HG03457 (cell line): ENCODE data around the gene TBL1XR1.

ENCODE experiments used
- ATAC-seq: cut with Tn5 transposase; IDR thresholded peaks from one replicate; pipeline ENCODE4 v1.9.1; 2021; ENCODE audit warnings: moderate number of reproducible peaks; ENCODE audit not compliant: unreplicated experiment

The TBL1XR1 gene

DNA sequence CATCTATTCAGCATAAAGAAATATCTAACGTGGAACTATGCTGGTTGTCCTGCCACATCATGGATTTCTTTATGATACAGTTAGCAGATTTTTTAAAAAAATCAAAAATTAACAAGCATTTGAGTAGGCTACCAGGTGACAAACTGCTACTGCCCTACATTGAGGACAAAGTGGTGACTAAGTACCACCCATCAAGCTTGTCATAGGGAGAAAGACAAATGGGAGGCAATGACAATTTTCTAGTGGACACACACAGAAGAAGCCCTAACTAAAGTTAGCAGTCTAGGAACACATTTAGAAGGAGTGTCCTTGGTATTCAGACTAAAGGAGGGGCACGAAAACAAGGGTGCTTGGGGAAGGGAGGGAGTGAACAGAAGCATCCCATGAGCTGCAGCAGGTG, 131.2 kb downstream of the TBL1XR1 start:
- no peak for ATAC-seq

DNA sequence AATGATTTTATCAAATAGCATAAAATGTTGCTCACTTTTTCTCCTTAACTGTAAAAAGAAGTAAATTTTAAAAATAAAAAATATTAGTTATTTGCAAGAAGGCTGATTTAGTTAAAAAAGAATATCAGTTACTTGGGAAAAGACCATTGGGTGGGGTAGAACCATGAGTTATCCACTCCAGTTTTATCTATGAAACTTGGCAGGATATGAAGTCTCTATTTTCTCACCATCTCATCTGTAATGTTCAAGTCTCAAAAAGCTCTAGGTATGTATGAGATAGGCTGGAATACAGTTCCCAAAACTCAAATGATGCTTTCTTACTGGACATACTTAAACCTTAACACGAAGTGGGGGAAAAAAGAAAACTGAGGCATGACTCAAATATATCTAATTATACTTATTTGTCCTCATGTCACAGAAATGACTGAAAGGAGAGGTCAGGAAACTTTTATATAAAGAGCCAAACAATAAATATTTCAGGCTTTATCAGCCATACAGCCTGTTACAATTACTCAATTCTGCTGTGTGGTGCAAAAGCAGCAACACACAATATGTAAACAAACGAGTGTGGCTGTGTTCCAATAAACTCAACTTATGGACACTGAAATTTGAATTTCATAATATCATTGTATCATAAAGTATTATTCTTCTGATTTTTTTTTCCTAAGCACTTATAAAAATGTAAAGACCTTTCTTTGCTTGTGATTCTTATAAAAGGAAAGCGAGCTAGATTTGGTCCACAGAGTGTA, 131.8 kb downstream of the TBL1XR1 start:
- no peak for ATAC-seq

DNA sequence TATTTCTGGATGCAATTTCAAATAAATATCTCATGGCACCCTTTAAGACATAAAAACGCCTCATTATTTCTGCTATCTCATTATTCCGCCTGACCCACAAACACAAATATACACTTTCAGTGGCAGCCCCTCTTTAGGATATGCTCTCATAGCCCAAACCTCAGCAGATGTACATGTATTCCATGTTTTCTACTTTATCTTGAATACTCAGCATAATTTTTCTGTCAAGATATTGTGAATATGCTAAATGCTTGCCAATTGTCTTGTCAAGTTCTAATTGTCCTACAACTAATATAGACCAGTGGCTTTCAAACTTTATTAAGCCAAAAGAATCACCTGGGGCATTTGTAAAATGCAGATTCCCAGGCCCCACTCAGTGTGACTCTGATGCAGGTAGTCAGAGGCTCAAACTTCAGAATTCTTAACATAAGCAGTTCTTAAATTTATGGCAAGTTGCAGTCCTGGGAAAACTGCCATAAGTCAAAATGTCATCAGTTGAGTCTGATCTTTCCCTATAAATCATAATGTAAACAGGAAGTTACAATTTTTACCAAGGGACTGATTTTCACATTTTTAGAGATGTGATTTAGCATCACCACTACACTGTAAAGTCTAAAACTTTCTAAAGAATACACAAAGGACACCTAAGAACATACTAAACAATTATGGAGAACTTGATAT, 135.1 kb downstream of the TBL1XR1 start:
- ATAC-seq: no peak

DNA sequence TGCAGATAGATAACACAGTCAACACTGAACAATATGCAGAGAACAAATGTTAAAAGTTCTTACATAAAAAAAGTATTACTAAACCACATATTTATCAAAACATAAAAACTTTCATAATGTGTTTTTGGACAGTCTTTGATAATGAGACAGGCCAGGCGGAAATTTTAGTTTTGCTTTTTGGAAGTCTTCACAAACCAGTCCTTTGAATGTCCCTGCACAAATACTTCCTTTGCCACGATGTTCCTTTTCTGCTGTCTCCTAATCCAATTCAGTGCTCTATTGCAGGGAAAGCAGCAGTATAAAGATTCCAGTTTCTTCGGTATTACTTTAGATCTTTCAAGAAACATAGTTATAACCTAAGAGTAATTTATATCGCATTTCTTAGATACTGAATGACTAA, 135.9 kb downstream of the TBL1XR1 start:
- no peak for ATAC-seq

DNA sequence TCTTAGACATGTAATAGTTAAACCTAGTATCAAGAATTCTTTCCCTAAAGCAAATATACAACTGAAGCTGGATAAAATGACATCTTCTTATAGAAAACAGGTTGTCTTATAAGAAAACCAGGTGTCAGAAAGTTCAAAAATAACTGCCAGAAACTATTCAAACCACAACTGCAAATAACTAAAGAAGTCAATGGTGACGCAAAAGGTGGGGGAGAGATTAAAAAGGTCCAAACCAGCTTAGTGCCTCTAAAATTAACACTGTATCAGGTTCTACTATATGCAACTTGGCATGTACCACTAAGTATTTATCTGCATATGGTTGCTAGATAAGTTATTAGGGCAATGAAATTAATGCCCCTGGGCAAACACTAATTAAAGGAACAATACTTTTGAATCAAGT, 136.8 kb downstream of the TBL1XR1 start:
- no peak for ATAC-seq

DNA sequence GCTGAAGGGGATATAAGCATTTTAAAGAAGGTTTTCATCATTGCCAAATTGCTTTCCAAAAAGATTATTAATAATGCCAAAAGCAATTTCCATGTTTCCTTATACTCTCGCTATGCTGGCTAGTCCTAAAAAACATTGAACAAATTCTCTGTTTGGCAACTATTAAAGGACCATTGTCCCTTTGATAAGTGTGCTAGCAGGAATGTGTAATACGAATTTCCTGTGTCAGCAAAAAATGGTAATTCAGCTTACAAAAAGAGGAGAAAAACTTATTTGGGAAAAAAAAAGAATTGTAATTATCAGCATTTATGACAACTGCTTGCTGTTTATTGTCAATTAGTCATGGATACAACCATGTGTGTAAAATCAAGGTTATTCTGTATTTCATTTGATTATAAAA, 138.6 kb downstream of the TBL1XR1 start:
- no peak for ATAC-seq

DNA sequence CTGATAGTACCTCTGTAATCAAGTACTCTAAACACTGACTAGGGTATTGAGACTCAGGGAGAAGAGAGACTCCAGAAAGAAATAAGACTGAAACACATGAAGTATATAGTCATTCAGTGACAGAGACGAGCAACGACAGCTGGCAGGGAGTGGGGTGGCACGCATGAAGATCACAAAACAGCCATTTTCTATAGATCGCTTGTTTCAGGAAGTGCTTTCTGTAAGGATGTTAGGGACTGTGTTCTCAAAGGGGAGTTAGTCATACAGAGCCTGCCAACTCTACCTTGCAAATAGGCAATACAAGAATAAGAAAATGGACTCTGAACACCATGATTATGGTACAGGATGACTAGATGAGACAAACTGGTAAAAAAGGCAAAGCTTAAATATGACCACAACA, 139.5 kb downstream of the TBL1XR1 start:
- ATAC-seq: peak; percentile 92

DNA sequence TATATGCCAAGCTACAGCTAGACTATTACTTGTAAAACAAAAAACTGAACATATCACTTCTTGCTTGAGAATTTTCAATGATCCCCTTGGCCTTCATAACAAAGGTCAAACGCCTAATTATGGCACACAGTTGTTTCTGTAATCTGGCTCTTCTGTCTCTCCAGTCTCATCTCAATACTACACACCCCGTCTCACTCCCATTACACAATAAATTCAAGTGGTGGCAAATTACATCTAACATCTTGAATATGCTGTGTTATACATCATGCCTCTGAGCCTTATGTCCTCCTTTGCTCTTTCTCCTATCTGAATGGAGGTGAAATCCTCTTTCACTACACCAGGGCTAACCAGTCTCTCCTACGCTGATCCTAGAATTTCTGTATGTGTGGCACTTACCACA, 140.4 kb downstream of the TBL1XR1 start:
- ATAC-seq: no peak

DNA sequence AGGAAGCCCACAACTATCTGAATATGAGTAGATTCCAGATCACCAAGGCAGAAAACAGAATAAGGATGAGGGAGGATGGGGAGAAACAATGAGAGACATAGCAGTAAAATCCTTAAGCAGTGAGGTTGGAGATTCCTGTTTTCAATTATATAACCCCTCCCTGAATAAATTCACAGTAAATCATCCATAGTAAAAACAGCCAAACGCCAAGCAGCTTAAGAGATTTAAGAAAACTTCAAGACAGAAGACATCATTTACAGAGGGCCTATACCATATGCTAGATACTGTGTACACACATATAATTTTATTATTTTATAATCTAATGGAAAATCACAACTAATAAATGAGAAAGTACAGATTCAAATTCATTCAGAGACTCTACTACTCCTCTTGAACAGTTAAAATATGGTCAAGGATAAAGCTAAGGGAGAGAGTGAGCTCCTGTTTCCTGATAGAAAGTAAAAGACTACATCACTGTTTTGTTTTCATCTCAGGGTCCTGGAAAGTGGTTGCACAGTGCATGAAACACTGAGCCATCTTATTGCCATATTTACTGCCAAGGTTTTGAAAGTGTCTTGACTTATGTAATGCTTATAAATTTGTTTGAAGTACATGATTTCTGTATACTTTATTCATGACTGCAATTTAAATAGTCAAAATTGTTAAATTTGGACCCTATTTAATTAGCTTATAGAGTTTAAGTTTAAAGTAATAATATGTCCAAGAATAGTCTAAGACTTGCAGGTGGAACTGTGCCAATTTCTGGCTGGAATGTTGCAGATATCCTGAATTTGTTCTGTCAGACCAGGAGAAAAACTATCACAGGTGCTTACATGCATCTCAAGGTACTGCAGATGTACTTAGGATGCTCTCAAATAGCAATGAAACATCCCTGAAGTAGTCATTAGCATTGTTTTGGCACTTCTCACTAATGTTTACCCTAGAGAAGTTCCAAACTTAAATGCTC, 141.4 kb downstream of the TBL1XR1 start:
- no peak for ATAC-seq

DNA sequence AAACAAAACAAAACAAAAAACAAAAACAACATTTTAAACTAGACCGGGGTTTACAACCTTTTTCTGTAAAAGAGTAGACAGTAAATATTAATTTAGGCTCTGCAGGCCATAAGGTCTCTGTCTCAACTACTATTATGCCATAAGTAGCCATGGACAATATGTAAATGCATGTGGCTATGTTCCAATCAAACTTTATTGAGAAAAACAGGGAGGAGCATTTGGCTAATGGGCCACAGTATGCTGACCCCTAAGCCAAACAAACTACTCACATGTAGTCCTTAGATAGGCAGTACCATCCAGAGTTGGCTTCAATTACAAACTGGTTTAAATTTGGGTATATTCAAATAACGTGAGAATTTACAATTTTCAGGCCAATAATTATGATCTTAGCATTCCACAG, 144.2 kb downstream of the TBL1XR1 start:
- no peak for ATAC-seq

DNA sequence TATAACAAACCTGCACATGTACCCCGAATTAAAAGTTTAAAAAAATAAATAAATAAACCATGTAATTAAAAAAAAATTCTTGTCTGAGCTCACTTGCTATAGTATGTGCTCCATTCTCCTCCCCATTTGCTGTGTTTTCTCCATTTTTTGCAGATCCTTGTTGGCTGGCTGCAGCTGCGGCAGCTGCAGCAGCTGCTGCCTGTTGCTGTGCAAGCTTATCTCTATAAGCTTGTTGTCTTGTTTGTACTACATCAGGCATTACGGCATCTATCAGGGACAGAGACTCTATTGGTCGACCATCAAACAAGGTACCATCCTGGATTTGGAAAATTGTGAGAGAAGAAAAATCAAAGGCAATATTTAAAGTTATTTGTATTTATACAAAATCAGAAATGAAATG, 145.9 kb downstream of the TBL1XR1 start:
- ATAC-seq: no peak

DNA sequence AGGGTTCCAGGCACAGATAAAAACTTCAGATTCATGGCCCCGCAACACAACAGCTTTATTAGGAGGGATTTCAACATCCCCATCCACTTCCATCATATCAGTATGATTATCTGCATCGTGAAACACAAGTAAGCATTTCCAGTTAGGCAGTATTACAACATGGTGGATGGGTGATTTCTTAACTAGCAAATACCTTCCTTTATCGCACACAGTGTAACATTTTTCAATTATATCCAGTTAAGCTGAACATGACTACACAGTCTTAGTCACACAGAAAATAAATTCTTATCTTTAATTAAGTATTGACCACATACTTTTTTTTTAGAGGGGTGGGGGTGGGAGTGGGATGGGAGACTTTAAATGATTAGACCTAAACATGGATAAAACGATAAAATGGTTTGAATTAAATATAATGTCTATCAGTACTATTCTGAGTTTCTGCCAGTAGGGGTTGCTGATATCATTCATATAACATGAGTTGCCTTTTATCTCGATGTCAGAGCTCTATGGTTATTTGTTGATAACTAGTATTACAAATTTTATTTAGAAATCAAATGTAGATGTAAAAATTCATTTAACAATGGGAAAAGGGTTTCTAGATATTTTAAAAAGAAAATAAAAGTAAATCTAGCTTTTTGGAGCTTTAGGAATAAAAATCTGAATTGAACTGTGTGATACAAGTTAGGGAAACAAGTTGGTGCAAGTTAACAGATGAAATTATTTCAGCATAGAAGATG, 146.6 kb downstream of the TBL1XR1 start:
- no peak for ATAC-seq

DNA sequence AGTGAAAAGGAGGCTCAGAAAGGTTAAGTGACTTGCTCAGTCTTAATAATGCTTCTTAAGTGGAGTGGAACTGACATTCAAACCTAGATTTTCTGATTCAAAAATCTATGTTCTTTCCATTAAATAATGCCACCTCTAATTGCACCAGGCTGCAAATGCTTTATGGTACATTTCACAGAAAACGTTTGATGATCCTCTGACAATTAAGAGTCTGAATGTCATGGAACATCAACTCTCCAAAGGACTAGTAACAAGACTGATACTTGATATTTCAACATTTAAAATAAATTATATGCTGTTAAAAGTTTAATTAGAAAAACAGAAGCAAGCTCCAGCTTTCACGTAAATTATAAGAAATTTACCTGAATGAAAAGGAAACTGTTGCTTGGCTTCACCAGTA, 151.5 kb downstream of the TBL1XR1 start:
- ATAC-seq: no peak

DNA sequence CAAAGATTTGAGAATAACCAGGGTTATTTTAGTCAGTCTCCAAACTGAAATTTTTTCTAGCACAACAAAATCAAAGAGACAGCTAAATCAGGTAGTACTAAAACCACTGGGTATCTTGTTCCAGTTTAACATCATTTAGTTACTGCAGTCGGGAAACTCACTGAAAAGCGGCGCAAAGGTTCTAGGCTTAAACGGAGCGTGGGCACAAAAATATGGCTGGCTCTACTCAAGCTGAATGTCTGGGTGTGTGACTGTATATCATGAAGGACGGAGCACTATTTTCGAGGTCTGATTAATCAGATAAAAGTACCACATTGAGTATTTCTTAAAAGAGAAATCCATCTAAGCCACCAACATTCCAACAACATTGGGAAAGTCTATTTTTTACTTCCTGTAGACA, 152.1 kb downstream of the TBL1XR1 start:
- ATAC-seq: no peak

DNA sequence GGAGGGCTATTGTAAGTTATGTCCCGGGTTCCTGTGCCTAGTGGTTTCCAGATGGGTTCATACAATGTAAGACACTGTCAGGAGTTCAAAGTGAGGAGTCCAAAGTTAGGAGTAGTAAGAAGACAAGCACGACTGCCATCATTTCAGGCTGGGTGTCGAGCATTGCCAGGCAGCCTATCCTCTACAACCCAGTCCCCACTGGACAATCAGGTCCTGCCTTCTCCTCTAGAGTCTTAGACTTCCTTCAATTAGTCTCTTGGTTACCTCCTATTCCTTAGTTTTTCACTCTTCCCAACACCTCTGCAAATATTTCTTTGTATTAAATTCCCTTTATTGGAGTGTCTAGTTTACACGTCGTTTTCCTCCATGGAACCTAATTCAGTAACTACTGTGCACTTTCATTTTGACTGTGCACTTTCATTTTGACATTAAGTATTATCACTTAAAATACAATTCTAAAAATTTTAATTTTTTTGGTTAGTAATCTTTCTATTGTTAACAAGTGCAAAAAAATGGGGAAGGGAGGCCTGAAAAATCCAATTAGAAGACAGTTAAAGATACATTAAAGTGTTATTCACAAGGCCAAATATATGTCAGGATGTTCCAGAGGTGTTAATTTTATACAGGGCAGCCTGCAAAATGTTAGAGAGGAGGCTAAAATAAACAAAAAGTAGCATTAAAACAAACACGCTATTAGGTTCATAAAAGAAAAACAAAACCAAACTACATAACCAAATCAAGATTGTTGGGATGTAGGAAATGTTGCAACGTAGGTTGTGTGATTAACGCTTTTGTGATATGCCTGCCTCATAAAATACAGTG, 155.3 kb downstream of the TBL1XR1 start:
- ATAC-seq: no peak

DNA sequence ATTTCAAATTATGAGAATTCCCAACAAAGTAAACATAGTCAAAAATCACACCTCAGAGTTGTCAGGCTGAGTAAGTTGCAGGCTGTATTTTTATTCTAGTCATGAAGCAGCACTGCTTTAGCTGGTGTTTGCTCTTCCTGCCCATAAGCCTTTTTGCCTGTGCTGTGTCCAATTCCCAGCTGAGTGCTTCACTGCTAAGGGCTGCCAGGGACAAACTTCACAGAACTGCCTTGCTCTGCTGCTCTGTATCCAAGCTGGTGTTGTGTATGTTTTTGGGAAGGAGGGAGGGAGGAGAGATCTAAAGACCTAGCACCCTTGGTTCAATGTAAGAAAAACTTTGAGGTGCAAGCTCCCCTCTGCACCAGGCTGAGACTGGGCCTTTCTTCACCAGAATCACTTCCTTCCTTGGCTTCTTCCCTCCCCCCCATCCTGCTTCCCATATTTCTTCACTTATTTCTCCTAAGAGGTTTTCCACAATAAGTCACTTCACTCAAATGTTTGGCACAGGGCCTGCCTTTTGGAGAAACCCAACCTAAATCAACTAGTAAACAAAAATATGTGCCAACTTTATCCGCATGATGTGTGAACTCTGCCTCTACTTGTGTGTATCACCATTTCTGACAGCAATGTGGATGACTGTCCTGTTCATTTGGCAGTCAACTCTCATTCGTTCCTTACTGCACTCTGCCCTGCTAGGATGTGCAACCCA, 156.1 kb downstream of the TBL1XR1 start:
- no peak for ATAC-seq

DNA sequence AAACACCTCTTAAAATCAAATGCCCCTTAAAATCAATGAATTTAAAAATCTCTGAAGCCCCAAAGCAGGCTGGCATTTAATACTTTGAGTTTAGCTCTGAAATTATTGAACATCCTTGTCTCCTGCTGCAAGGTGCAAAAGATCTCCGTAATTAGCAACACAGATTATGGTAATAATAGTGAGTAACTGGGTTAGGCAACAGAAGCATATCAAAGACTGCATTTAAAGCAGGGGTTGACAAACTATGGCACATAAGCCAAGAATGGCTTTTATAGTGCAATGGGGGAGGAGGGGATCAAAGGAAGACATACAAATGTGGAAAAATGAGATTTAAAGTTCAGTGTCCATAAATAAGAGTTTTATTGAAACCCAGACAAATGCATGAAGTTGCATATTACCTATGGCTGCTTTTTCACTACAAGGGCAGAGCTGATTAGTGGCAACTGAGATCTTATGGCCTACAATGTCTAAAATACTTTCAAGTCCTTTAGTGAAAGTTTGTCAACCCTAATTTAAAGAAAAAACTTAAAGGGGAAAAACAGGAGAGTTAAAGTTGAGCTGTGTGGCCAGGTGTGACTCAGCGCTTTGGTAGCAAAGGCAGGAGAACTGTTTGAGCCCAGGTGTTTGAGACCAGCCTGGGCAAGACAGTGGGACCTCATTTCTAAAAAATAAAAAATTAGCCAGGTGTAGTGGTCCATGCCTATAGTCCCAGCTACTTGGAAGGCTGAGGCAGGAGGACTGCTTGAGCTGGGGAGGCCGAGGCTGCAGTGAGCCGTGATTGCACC, 157.6 kb downstream of the TBL1XR1 start:
- no peak for ATAC-seq

DNA sequence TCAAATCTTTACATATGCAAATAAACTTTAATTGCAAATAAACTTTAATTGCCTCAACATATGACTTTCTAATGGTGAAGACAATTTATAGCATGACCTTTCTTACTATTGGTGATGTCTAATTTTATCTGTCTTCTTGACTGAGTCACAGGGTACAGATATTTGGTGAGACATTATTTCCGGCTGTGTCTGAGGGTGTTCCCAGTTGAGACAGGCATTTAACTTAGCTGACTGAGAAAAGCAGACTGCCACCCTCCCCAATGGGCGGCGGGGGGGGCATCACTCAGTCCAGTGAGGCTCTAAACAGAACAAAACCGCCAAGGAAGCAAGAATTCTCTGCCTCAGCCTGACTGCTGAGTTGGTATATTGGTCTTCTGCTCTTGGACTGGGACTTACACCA, 160.0 kb downstream of the TBL1XR1 start:
- ATAC-seq: no peak

DNA sequence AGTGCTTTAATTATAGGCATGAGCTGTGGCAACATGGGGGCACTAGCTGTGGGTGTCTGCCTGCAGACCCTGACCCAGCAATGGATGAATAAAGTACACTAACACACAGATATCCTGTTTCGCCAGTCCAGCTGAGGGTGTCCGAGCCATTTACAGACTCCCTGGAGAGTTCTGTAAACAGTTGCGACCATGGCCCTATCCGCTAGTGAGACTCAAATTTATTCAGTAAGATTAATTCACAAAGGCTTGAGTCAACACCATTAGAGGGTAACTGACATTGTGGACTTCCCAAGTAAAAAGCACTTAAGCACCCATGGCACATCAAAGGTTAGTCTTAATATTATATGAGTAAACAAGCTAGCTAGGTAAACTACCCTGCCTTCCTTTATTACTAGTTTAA, 161.6 kb downstream of the TBL1XR1 start:
- ATAC-seq: no peak
